Fibroblast of pulmonary artery (primary cell): ENCODE data around the gene AHSA1.

Experiments
- DNase-seq: peaks from one replicate; pipeline ENCODE4 v3.0.0-alpha.2; 2010; ENCODE audit warnings: low read depth
- H3K4me3 ChIP-seq: replicated peaks from 2 replicates; pipeline ENCODE4 v1.5.1; 2011; ENCODE audit warnings: low read depth, mild to moderate bottlenecking, control low read depth, low read length, moderate library complexity
- TF ChIP-seq, protein P1 (sequence below): IDR thresholded peaks from 2 replicates; pipeline ENCODE4 v1.5.1; 2011; ENCODE audit warnings: mild to moderate bottlenecking, control low read depth, low read length, inconsistent platforms; ENCODE audit errors: missing control alignments

Gene AHSA1

GRCh38 chr14:77508249-77508648 is 50.4 kb downstream of the AHSA1 start:
- TF ChIP-seq, protein P1, sequence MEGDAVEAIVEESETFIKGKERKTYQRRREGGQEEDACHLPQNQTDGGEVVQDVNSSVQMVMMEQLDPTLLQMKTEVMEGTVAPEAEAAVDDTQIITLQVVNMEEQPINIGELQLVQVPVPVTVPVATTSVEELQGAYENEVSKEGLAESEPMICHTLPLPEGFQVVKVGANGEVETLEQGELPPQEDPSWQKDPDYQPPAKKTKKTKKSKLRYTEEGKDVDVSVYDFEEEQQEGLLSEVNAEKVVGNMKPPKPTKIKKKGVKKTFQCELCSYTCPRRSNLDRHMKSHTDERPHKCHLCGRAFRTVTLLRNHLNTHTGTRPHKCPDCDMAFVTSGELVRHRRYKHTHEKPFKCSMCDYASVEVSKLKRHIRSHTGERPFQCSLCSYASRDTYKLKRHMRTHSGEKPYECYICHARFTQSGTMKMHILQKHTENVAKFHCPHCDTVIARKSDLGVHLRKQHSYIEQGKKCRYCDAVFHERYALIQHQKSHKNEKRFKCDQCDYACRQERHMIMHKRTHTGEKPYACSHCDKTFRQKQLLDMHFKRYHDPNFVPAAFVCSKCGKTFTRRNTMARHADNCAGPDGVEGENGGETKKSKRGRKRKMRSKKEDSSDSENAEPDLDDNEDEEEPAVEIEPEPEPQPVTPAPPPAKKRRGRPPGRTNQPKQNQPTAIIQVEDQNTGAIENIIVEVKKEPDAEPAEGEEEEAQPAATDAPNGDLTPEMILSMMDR, result no peak
- no peak overlapping the region for H3K4me3 ChIP-seq

DNA sequence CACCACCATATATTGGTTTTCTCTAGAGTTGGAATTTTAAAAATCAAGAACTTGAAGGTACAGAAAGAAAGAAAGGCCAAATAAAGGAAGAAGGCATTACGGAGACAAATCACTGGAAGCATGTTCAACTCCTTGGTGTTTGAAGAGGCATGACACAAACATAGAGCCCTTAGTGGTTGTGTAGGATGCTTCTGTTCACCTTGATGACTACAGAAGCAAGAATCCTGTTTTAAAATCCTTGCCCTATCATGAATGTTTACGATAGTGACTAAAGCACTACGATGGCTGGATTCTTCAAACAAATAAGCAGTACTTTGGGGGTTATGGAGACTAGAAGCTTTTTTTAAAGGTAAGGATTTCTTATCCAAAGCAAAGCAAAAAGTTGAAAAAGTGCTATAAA is 51.0 kb downstream of the AHSA1 start:
- TF ChIP-seq, protein P1, result no peak
- no peak for DNase-seq
- no peak overlapping the region for H3K4me3 ChIP-seq

More at GRCh38 chr14:77508249-77508648, 50.4 kb downstream of the AHSA1 start:
- peak; percentile 90 for DNase-seq

- H3K4me3 ChIP-seq, result no peak overlapping the region
- DNase-seq, result no peak
- TF ChIP-seq, protein P1, result no peak
Measured at GRCh38 chr14:77509366-77509765, 51.5 kb downstream of the AHSA1 start.

GRCh38 chr14:77511486-77512162 is 53.7 kb downstream of the AHSA1 start:
- TF ChIP-seq, protein P1, result no peak

GRCh38 chr14:77516126-77516525 is 58.2 kb downstream of the AHSA1 start:
- no peak for DNase-seq
- TF ChIP-seq, protein P1, result no peak
- no peak overlapping the region for H3K4me3 ChIP-seq

More at GRCh38 chr14:77511486-77512162, 53.7 kb downstream of the AHSA1 start:
- DNase-seq, result no peak
- H3K4me3 ChIP-seq, result no peak overlapping the region
